ENCODE data around the gene TXLNB.

- TF ChIP-seq CTCF (IDR thresholded peaks at IDR 0.05): no peak
- TF ChIP-seq EZH2 (IDR thresholded peaks at IDR 0.05; ENCODE audit: borderline replicate concordance, insufficient read depth, low read depth, low read length, poor library complexity, severe bottlenecking): no peak
These were observed 14.2 kb downstream of the TXLNB start for GRCh38 chr6:139277587-139277986.

Measured in B cell (primary cell).